GM19025 (cell line): ENCODE measurements around the gene AFDN.

Experiments used
- ATAC-seq: cut with Tn5 transposase; IDR thresholded peaks from one replicate; pipeline ENCODE4 v1.9.1; 2021; ENCODE audit warnings: mild to moderate bottlenecking, low read depth, moderate library complexity; ENCODE audit not compliant: unreplicated experiment

Gene AFDN

GRCh38 chr6:167910652-167911051, 83.9 kb downstream of the AFDN start:
- ATAC-seq: no peak

- no peak for ATAC-seq
These were observed 85.8 kb downstream of the AFDN start for GRCh38 chr6:167912494-167912893.

- ATAC-seq: no peak
These were observed 87.0 kb downstream of the AFDN start for GRCh38 chr6:167913699-167914098.

- no peak for ATAC-seq
These were observed 88.4 kb downstream of the AFDN start for GRCh38 chr6:167915139-167915538.

- no peak for ATAC-seq
These were observed 90.9 kb downstream of the AFDN start for GRCh38 chr6:167917551-167918154.

- ATAC-seq: no peak
These were observed 92.0 kb downstream of the AFDN start for GRCh38 chr6:167918548-167919278.

GRCh38 chr6:167919349-167919748, 92.6 kb downstream of the AFDN start:
- ATAC-seq: no peak

GRCh38 chr6:167920165-167920564, 93.5 kb downstream of the AFDN start:
- no peak for ATAC-seq

GRCh38 chr6:167921831-167922230, 95.1 kb downstream of the AFDN start:
- no peak for ATAC-seq

- no peak for ATAC-seq
These were observed 98.3 kb downstream of the AFDN start for GRCh38 chr6:167925026-167925425.

- no peak for ATAC-seq
These were observed 100.5 kb downstream of the AFDN start for GRCh38 chr6:167927246-167927645.

GRCh38 chr6:167928111-167928510, 101.4 kb downstream of the AFDN start:
- no peak for ATAC-seq

GRCh38 chr6:167930295-167930694, 103.6 kb downstream of the AFDN start:
- no peak for ATAC-seq

GRCh38 chr6:167932468-167933276, 106.0 kb downstream of the AFDN start:
- no peak for ATAC-seq

- no peak for ATAC-seq
These were observed 106.6 kb downstream of the AFDN start for GRCh38 chr6:167933290-167933689.

GRCh38 chr6:167933847-167934246, 107.1 kb downstream of the AFDN start:
- ATAC-seq: no peak

GRCh38 chr6:167934426-167934864, 107.7 kb downstream of the AFDN start:
- no peak for ATAC-seq

- no peak for ATAC-seq
These were observed 109.3 kb downstream of the AFDN start for GRCh38 chr6:167936051-167936450.

GRCh38 chr6:167937301-167937700, 110.6 kb downstream of the AFDN start:
- no peak for ATAC-seq

GRCh38 chr6:167937948-167938911, 111.5 kb downstream of the AFDN start:
- no peak for ATAC-seq
